ENCODE measurements around the gene GPHN.

The GPHN gene

GRCh38 chr14:66485029-66485428 is 22.9 kb upstream of the GPHN start:
- TF ChIP-seq POLR2A (IDR thresholded peaks at IDR 0.05; ENCODE audit: extremely low read depth, insufficient read length) (no peak), MYC (IDR thresholded peaks at IDR 0.05; ENCODE audit: low read depth, low read length) (no peak)
- TF ChIP-seq, protein P1, sequence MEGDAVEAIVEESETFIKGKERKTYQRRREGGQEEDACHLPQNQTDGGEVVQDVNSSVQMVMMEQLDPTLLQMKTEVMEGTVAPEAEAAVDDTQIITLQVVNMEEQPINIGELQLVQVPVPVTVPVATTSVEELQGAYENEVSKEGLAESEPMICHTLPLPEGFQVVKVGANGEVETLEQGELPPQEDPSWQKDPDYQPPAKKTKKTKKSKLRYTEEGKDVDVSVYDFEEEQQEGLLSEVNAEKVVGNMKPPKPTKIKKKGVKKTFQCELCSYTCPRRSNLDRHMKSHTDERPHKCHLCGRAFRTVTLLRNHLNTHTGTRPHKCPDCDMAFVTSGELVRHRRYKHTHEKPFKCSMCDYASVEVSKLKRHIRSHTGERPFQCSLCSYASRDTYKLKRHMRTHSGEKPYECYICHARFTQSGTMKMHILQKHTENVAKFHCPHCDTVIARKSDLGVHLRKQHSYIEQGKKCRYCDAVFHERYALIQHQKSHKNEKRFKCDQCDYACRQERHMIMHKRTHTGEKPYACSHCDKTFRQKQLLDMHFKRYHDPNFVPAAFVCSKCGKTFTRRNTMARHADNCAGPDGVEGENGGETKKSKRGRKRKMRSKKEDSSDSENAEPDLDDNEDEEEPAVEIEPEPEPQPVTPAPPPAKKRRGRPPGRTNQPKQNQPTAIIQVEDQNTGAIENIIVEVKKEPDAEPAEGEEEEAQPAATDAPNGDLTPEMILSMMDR (IDR thresholded peaks at IDR 0.05; ENCODE audit: low read depth, low read length), result no peak
- TF ChIP-seq, protein P2, sequence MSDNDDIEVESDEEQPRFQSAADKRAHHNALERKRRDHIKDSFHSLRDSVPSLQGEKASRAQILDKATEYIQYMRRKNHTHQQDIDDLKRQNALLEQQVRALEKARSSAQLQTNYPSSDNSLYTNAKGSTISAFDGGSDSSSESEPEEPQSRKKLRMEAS (IDR thresholded peaks at IDR 0.05; ENCODE audit: low read depth, low read length), result no peak
- DNase-seq (ENCODE audit: low read depth), result no peak
- H3K4me3 ChIP-seq (ENCODE audit: low read depth, low read length), result no peak overlapping the region

- no peak within 1 kb of the TSS for H3K4me3 ChIP-seq (ENCODE audit: low read depth, low read length)
- TF ChIP-seq, protein P1 (IDR thresholded peaks at IDR 0.05; ENCODE audit: low read depth, low read length), result no peak
- TF ChIP-seq POLR2A (IDR thresholded peaks at IDR 0.05; ENCODE audit: extremely low read depth, insufficient read length), result no peak
- TF ChIP-seq, protein P2 (IDR thresholded peaks at IDR 0.05; ENCODE audit: low read depth, low read length), result no peak
- TF ChIP-seq MYC (IDR thresholded peaks at IDR 0.05; ENCODE audit: low read depth, low read length), result no peak
- no peak for DNase-seq (ENCODE audit: low read depth)
Measured at GRCh38 chr14:66485910-66486421, 22.0 kb upstream of the GPHN start, which contains the start of gene CCDC196. CCDC196 (plus strand) TSS chr14:66486371; CDS start chr14:66486503, 132 bp downstream.

DNA sequence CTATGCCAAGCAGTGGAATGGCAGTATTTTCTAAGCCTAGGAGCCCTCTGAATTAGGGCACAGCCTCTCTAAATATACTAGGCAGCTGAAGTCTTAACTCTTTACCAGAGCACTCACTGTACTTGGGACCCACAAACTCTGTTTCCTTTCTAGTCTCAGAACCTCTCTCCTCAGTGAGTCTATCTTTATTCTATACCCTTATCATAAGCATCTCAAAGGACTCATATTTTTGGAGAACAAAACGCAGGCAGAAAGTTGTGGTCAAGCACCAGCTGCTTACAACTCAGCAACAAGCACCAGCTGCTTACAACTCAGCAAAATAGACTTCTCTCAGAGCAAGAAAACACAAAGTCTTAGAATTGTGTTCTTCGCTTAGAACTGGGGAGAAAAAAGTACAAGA is 20.8 kb upstream of the GPHN start:
- DNase-seq (ENCODE audit: low read depth), result no peak
- no peak overlapping the region for H3K4me3 ChIP-seq (ENCODE audit: low read depth, low read length)
- TF ChIP-seq, protein P1 (IDR thresholded peaks at IDR 0.05; ENCODE audit: low read depth, low read length), result no peak
- TF ChIP-seq POLR2A (IDR thresholded peaks at IDR 0.05; ENCODE audit: extremely low read depth, insufficient read length) (no peak), MYC (IDR thresholded peaks at IDR 0.05; ENCODE audit: low read depth, low read length) (no peak)
- TF ChIP-seq, protein P2 (IDR thresholded peaks at IDR 0.05; ENCODE audit: low read depth, low read length), result no peak

DNA sequence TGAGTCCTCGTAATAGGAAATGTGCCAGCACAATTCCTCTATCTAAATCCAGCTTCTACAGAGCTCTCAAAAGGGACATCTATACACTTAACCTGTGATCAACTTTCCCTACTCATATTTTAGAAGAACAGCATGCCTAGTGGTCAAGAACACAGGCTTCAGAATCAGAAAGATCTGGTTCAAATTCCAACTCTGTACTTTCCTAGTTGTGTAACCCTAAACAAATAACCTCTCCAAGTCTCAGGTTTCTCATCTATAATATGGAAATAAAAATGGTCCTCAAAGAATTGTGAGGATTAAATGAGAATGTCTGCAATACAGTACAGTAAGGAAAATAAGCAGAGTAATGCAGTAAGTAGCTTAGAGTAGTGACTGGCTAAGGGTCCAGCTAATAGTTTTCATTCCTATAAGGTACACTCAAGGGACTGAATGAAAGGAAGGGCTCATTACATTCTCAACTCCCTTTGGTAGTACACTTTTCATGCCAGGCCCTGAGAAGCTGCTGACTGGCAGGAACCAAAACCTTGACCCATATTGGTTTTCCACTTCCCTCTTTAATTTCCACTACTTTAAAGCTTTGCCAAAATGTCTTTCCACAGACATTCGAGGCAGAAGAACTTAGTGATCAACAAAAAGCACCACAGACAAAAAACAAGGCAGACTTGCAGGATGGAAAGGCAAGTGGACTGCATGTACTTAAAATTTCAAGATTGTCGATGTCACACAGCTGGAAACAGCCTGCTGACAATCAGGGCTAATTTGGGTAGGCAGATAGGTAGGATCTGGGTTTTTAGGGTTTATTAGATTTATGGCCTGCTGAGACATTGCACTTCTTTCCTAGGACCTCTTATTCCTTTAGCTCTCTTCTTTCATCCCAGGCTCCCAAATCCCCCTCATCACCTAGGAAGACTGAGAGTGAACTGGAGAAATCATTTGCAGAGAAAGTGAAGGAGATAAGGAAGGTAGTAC is 17.5 kb upstream of the GPHN start:
- H3K4me3 ChIP-seq (ENCODE audit: low read depth, low read length), result no peak overlapping the region
- no peak for DNase-seq (ENCODE audit: low read depth)
- TF ChIP-seq, protein P1 (IDR thresholded peaks at IDR 0.05; ENCODE audit: low read depth, low read length), result no peak
- no peak for TF ChIP-seq POLR2A (IDR thresholded peaks at IDR 0.05; ENCODE audit: extremely low read depth, insufficient read length)
- no peak for TF ChIP-seq MYC (IDR thresholded peaks at IDR 0.05; ENCODE audit: low read depth, low read length)
- TF ChIP-seq, protein P2 (IDR thresholded peaks at IDR 0.05; ENCODE audit: low read depth, low read length), result no peak

DNA sequence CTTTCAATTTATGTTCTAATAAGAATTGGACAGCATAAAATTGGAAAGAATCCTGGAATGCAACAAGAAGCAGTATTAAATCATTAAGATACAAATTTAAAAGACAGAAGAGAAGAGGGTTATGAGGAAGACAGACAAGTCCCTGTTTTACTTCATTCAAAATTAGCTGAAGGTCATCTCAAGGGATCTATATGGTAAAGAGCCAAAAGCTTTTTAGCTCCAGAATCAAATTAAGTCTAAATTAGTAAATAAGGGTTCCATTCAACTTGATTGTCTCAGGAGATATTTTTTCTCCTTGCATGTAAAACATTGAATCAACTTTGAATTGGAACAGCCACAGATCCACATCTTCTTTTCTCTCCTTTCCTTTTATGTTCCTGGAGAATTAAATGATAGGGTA is 14.2 kb upstream of the GPHN start:
- no peak overlapping the region for H3K4me3 ChIP-seq (ENCODE audit: low read depth, low read length)
- no peak for TF ChIP-seq POLR2A (IDR thresholded peaks at IDR 0.05; ENCODE audit: extremely low read depth, insufficient read length)
- TF ChIP-seq, protein P2 (IDR thresholded peaks at IDR 0.05; ENCODE audit: low read depth, low read length), result no peak
- DNase-seq (ENCODE audit: low read depth), result no peak
